ENCODE results near the gene GLIS1.

GLIS1 gene

GRCh38 chr1:53622531-53622930 lies 116.4 kb downstream of the GLIS1 start:
- H3K36me3 ChIP-seq (ENCODE audit: control insufficient read depth in 5 of 5, insufficient read depth in 5 of 5, low read length in 5 of 5) = no peaks in the 10 kb centered on the region

GRCh38 chr1:53621144-53621543 lies 117.8 kb downstream of the GLIS1 start:
- H3K36me3 ChIP-seq (ENCODE audit: control insufficient read depth in 5 of 5, insufficient read depth in 5 of 5, low read length in 5 of 5) = no peaks in the 10 kb centered on the region
- H3K9me3 ChIP-seq (ENCODE audit: control insufficient read depth in 5 of 5, low read length in 5 of 5) = no peaks in the 10 kb centered on the region
- no peak overlapping the region for H3K9ac ChIP-seq (ENCODE audit: low read length in 5 of 5)
- H3K27ac ChIP-seq (ENCODE audit: low read depth, low read length) = no peak overlapping the region
- peaks cover 0 to 6% (median 0%) of the 10 kb centered on the region in 5 donors for H3K4me1 ChIP-seq (ENCODE audit: control insufficient read depth in 5 of 5, insufficient read depth in 5 of 5, low read length in 5 of 5)
- no peaks in the 10 kb centered on the region for H3K27me3 ChIP-seq (ENCODE audit: control insufficient read depth in 5 of 5, insufficient read depth in 4 of 5, low read length in 5 of 5)
- no peak overlapping the region for H3K4me3 ChIP-seq (ENCODE audit: low read depth in 1 of 5, low read length in 5 of 5)

More at GRCh38 chr1:53622531-53622930, 116.4 kb downstream of the GLIS1 start:
- Histone ChIP-seq H3K4me3 (ENCODE audit: low read depth in 1 of 5, low read length in 5 of 5) (no peak overlapping the region), H3K9ac (ENCODE audit: low read length in 5 of 5) (no peak overlapping the region), H3K4me1 (ENCODE audit: control insufficient read depth in 5 of 5, insufficient read depth in 5 of 5, low read length in 5 of 5) (peaks cover 0 to 8% (median 0%) of the 10 kb centered on the region in 5 donors), H3K27ac (ENCODE audit: low read depth, low read length) (no peak overlapping the region), H3K9me3 (ENCODE audit: control insufficient read depth in 5 of 5, low read length in 5 of 5) (no peaks in the 10 kb centered on the region), H3K27me3 (ENCODE audit: control insufficient read depth in 5 of 5, insufficient read depth in 4 of 5, low read length in 5 of 5) (no peaks in the 10 kb centered on the region)

- Histone ChIP-seq H3K4me3 (ENCODE audit: low read depth in 1 of 5, low read length in 5 of 5) (no peak overlapping the region), H3K9ac (ENCODE audit: low read length in 5 of 5) (no peak overlapping the region), H3K27ac (ENCODE audit: low read depth, low read length) (no peak overlapping the region), H3K36me3 (ENCODE audit: control insufficient read depth in 5 of 5, insufficient read depth in 5 of 5, low read length in 5 of 5) (no peaks in the 10 kb centered on the region), H3K9me3 (ENCODE audit: control insufficient read depth in 5 of 5, low read length in 5 of 5) (no peaks in the 10 kb centered on the region), H3K4me1 (ENCODE audit: control insufficient read depth in 5 of 5, insufficient read depth in 5 of 5, low read length in 5 of 5) (no peaks in the 10 kb centered on the region), H3K27me3 (ENCODE audit: control insufficient read depth in 5 of 5, insufficient read depth in 4 of 5, low read length in 5 of 5) (no peaks in the 10 kb centered on the region)
Measured at GRCh38 chr1:53620061-53620855, 118.7 kb downstream of the GLIS1 start.

- Histone ChIP-seq H3K9me3 (ENCODE audit: control insufficient read depth in 5 of 5, low read length in 5 of 5) (no peaks in the 10 kb centered on the region), H3K4me1 (ENCODE audit: control insufficient read depth in 5 of 5, insufficient read depth in 5 of 5, low read length in 5 of 5) (no peaks in the 10 kb centered on the region), H3K27ac (ENCODE audit: low read depth, low read length) (no peak overlapping the region), H3K4me3 (ENCODE audit: low read depth in 1 of 5, low read length in 5 of 5) (no peak overlapping the region), H3K9ac (ENCODE audit: low read length in 5 of 5) (no peak overlapping the region), H3K36me3 (ENCODE audit: control insufficient read depth in 5 of 5, insufficient read depth in 5 of 5, low read length in 5 of 5) (no peaks in the 10 kb centered on the region), H3K27me3 (ENCODE audit: control insufficient read depth in 5 of 5, insufficient read depth in 4 of 5, low read length in 5 of 5) (peaks cover 0 to 1% (median 0%) of the 10 kb centered on the region in 5 donors)
Measured at GRCh38 chr1:53619367-53620060, 119.5 kb downstream of the GLIS1 start.

GRCh38 chr1:53618500-53619366 lies 120.2 kb downstream of the GLIS1 start:
- Histone ChIP-seq H3K36me3 (ENCODE audit: control insufficient read depth in 5 of 5, insufficient read depth in 5 of 5, low read length in 5 of 5) (no peaks in the 10 kb centered on the region), H3K9ac (ENCODE audit: low read length in 5 of 5) (no peak overlapping the region)

GRCh38 chr1:53617851-53618499 lies 121.0 kb downstream of the GLIS1 start:
- H3K27ac ChIP-seq (ENCODE audit: low read depth, low read length) = no peak overlapping the region
- H3K36me3 ChIP-seq (ENCODE audit: control insufficient read depth in 5 of 5, insufficient read depth in 5 of 5, low read length in 5 of 5) = no peaks in the 10 kb centered on the region

More at GRCh38 chr1:53618500-53619366, 120.2 kb downstream of the GLIS1 start:
- H3K9me3 ChIP-seq (ENCODE audit: control insufficient read depth in 5 of 5, low read length in 5 of 5) = no peaks in the 10 kb centered on the region
- no peak overlapping the region for H3K27ac ChIP-seq (ENCODE audit: low read depth, low read length)
- H3K4me1 ChIP-seq (ENCODE audit: control insufficient read depth in 5 of 5, insufficient read depth in 5 of 5, low read length in 5 of 5) = no peaks in the 10 kb centered on the region
- H3K27me3 ChIP-seq (ENCODE audit: control insufficient read depth in 5 of 5, insufficient read depth in 4 of 5, low read length in 5 of 5) = peaks cover 0 to 3% (median 0%) of the 10 kb centered on the region in 5 donors
- no peak overlapping the region for H3K4me3 ChIP-seq (ENCODE audit: low read depth in 1 of 5, low read length in 5 of 5)

GRCh38 chr1:53617382-53617781 lies 121.6 kb downstream of the GLIS1 start:
- H3K9me3 ChIP-seq (ENCODE audit: control insufficient read depth in 5 of 5, low read length in 5 of 5) = no peaks in the 10 kb centered on the region
- H3K27me3 ChIP-seq (ENCODE audit: control insufficient read depth in 5 of 5, insufficient read depth in 4 of 5, low read length in 5 of 5) = peaks cover 0 to 3% (median 0%) of the 10 kb centered on the region in 5 donors
- no peaks in the 10 kb centered on the region for H3K36me3 ChIP-seq (ENCODE audit: control insufficient read depth in 5 of 5, insufficient read depth in 5 of 5, low read length in 5 of 5)
- no peaks in the 10 kb centered on the region for H3K4me1 ChIP-seq (ENCODE audit: control insufficient read depth in 5 of 5, insufficient read depth in 5 of 5, low read length in 5 of 5)
- no peak overlapping the region for H3K9ac ChIP-seq (ENCODE audit: low read length in 5 of 5)
- H3K4me3 ChIP-seq (ENCODE audit: low read depth in 1 of 5, low read length in 5 of 5) = no peak overlapping the region
- no peak overlapping the region for H3K27ac ChIP-seq (ENCODE audit: low read depth, low read length)

More at GRCh38 chr1:53617851-53618499, 121.0 kb downstream of the GLIS1 start:
- H3K27me3 ChIP-seq (ENCODE audit: control insufficient read depth in 5 of 5, insufficient read depth in 4 of 5, low read length in 5 of 5) = peaks cover 0 to 3% (median 0%) of the 10 kb centered on the region in 5 donors
- H3K4me1 ChIP-seq (ENCODE audit: control insufficient read depth in 5 of 5, insufficient read depth in 5 of 5, low read length in 5 of 5) = no peaks in the 10 kb centered on the region
- no peak overlapping the region for H3K4me3 ChIP-seq (ENCODE audit: low read depth in 1 of 5, low read length in 5 of 5)
- no peak overlapping the region for H3K9ac ChIP-seq (ENCODE audit: low read length in 5 of 5)
- no peaks in the 10 kb centered on the region for H3K9me3 ChIP-seq (ENCODE audit: control insufficient read depth in 5 of 5, low read length in 5 of 5)

GRCh38 chr1:53616927-53617326 lies 122.0 kb downstream of the GLIS1 start:
- H3K9ac ChIP-seq (ENCODE audit: low read length in 5 of 5) = no peak overlapping the region
- no peaks in the 10 kb centered on the region for H3K36me3 ChIP-seq (ENCODE audit: control insufficient read depth in 5 of 5, insufficient read depth in 5 of 5, low read length in 5 of 5)
- no peak overlapping the region for H3K27ac ChIP-seq (ENCODE audit: low read depth, low read length)
- H3K4me1 ChIP-seq (ENCODE audit: control insufficient read depth in 5 of 5, insufficient read depth in 5 of 5, low read length in 5 of 5) = no peaks in the 10 kb centered on the region
- no peak overlapping the region for H3K4me3 ChIP-seq (ENCODE audit: low read depth in 1 of 5, low read length in 5 of 5)
- peaks cover 0 to 1% (median 0%) of the 10 kb centered on the region in 5 donors for H3K9me3 ChIP-seq (ENCODE audit: control insufficient read depth in 5 of 5, low read length in 5 of 5)
- peaks cover 0 to 3% (median 0%) of the 10 kb centered on the region in 5 donors for H3K27me3 ChIP-seq (ENCODE audit: control insufficient read depth in 5 of 5, insufficient read depth in 4 of 5, low read length in 5 of 5)

GRCh38 chr1:53616511-53616910 lies 122.5 kb downstream of the GLIS1 start:
- Histone ChIP-seq H3K27me3 (ENCODE audit: control insufficient read depth in 5 of 5, insufficient read depth in 4 of 5, low read length in 5 of 5) (peaks cover 0 to 3% (median 0%) of the 10 kb centered on the region in 5 donors), H3K9me3 (ENCODE audit: control insufficient read depth in 5 of 5, low read length in 5 of 5) (peaks cover 0 to 5% (median under 1%) of the 10 kb centered on the region in 5 donors), H3K4me3 (ENCODE audit: low read depth in 1 of 5, low read length in 5 of 5) (no peak overlapping the region), H3K9ac (ENCODE audit: low read length in 5 of 5) (no peak overlapping the region), H3K36me3 (ENCODE audit: control insufficient read depth in 5 of 5, insufficient read depth in 5 of 5, low read length in 5 of 5) (no peaks in the 10 kb centered on the region), H3K27ac (ENCODE audit: low read depth, low read length) (no peak overlapping the region), H3K4me1 (ENCODE audit: control insufficient read depth in 5 of 5, insufficient read depth in 5 of 5, low read length in 5 of 5) (no peaks in the 10 kb centered on the region)

Data from subcutaneous abdominal adipose tissue (tissue), 5 donors.